ENCODE results near the gene TWIST2.

GRCh38 chr2:238930216-238930615, 82.3 kb downstream of the TWIST2 start:
- TF ChIP-seq CTCF (IDR thresholded peaks at IDR 0.05): no peak
- no peak for TF ChIP-seq POLR2A (IDR thresholded peaks at IDR 0.05)
- no peak for TF ChIP-seq EP300 (IDR thresholded peaks at IDR 0.05)
